A549 (cell line): ENCODE measurements around the gene GNAT3.

Experiments used
- CEBPB ChIP-seq, 2 experiments: fragments of >200 bp in 1 of 2; sonication (Bioruptor Twin) in 1 of 2; formaldehyde crosslinking in 1 of 2; IDR thresholded peaks; 2 replicates each; pipeline ENCODE4 v1.6.1; 2012 to 2016
- EHMT2 ChIP-seq: fragments of 200-600 bp; sonication (generic); IDR thresholded peaks from 2 replicates; pipeline ENCODE4 v1.6.1; 2016; ENCODE audit warnings: antibody characterized with exemption, low read depth, mild to moderate bottlenecking, moderate library complexity
- EP300 ChIP-seq, 2 experiments: fragments of >200 bp; sonication (Bioruptor Twin); formaldehyde crosslinking; IDR thresholded peaks; 2 replicates in 1 of 2; 3 replicates in 1 of 2; pipeline ENCODE4 v1.6.1; 2016 to 2017
- JUN ChIP-seq, 2 experiments: fragments of >200 bp; sonication (Bioruptor Twin); formaldehyde crosslinking; IDR thresholded peaks; 2 replicates in 1 of 2; 3 replicates in 1 of 2; pipeline ENCODE4 v1.6.1; 2016 to 2017
- MYC ChIP-seq: IDR thresholded peaks from 2 replicates; pipeline ENCODE4 v1.6.1; 2012; ENCODE audit warnings: mild to moderate bottlenecking, inconsistent platforms, low read length, improper control_type of control experiment, borderline replicate concordance
- PHF8 ChIP-seq: fragments of 200-600 bp; sonication (generic); IDR thresholded peaks from 2 replicates; pipeline ENCODE4 v1.6.1; 2016; ENCODE audit warnings: low read depth, mild to moderate bottlenecking, antibody characterized with exemption, moderate library complexity, borderline replicate concordance
- POLR2A ChIP-seq: IDR thresholded peaks from 2 replicates; pipeline ENCODE4 v1.6.1; 2012; ENCODE audit warnings: mild to moderate bottlenecking, low read length
- POLR2AphosphoS2 ChIP-seq: conservative IDR thresholded peaks from 2 replicates; pipeline ENCODE4 v1.6.1; 2012; ENCODE audit warnings: low read length, improper control_type of control experiment, inconsistent platforms
- RAD21 ChIP-seq, 2 experiments: fragments of >200 bp in 1 of 2; sonication (Bioruptor Twin) in 1 of 2; formaldehyde crosslinking in 1 of 2; IDR thresholded peaks in 1 of 2; conservative IDR thresholded peaks in 1 of 2; 2 replicates in 1 of 2; 3 replicates in 1 of 2; pipeline ENCODE4 v1.6.1; 2012 to 2018; ENCODE audit warnings: inconsistent platforms in 1 of 2
- RARB ChIP-seq: fragments of 250-450 bp; sonication (Bioruptor Pico); IDR thresholded peaks from 2 replicates; pipeline ENCODE4 v1.8.0; 2021; ENCODE audit warnings: mild to moderate bottlenecking, moderate library complexity
- TF ChIP-seq, protein P1 (sequence below): fragments of >200 bp; sonication (Bioruptor Twin); formaldehyde crosslinking; IDR thresholded peaks from 3 replicates; pipeline ENCODE4 v1.5.1; 2016
- TF ChIP-seq, protein P2 (sequence below): fragments of 450-650 bp; IDR thresholded peaks from 2 replicates; pipeline ENCODE4 v1.6.1; 2014; ENCODE audit warnings: antibody characterized with exemption
- TF ChIP-seq, protein P3 (sequence below): fragments of >200 bp; sonication (Bioruptor Twin); formaldehyde crosslinking; IDR thresholded peaks from 3 replicates; pipeline ENCODE4 v1.6.1; 2016

DNA sequence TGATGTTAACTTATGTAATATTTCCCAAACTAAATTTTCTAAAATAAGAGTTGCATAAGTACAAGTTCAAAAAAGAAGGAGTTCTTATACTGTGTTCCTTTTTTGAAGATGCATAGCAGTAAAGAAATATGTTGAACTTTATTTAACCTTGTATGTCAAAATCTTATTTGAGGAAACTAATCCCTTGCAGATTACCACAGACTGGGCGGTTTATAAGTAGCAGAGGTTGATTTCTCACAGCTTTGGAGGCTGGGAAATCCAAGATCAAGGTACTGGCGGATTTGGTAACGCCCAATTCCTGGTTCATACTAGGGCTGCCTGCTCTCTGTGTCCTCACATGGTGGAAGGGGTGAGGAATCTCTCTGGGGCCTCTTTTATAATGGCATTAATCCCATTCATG lies 68.5 kb downstream of the GNAT3 start:
- TF ChIP-seq, protein P1, sequence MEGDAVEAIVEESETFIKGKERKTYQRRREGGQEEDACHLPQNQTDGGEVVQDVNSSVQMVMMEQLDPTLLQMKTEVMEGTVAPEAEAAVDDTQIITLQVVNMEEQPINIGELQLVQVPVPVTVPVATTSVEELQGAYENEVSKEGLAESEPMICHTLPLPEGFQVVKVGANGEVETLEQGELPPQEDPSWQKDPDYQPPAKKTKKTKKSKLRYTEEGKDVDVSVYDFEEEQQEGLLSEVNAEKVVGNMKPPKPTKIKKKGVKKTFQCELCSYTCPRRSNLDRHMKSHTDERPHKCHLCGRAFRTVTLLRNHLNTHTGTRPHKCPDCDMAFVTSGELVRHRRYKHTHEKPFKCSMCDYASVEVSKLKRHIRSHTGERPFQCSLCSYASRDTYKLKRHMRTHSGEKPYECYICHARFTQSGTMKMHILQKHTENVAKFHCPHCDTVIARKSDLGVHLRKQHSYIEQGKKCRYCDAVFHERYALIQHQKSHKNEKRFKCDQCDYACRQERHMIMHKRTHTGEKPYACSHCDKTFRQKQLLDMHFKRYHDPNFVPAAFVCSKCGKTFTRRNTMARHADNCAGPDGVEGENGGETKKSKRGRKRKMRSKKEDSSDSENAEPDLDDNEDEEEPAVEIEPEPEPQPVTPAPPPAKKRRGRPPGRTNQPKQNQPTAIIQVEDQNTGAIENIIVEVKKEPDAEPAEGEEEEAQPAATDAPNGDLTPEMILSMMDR, result no peak
- no peak for TF ChIP-seq RAD21 (conservative IDR thresholded peaks at IDR 0.05 in 1 of 2, IDR thresholded peaks at IDR 0.05 in 1 of 2)
- TF ChIP-seq, protein P2, sequence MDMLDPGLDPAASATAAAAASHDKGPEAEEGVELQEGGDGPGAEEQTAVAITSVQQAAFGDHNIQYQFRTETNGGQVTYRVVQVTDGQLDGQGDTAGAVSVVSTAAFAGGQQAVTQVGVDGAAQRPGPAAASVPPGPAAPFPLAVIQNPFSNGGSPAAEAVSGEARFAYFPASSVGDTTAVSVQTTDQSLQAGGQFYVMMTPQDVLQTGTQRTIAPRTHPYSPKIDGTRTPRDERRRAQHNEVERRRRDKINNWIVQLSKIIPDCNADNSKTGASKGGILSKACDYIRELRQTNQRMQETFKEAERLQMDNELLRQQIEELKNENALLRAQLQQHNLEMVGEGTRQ, result no peak
- no peak for TF ChIP-seq POLR2A
- no peak for TF ChIP-seq POLR2AphosphoS2
- no peak for TF ChIP-seq EP300 (IDR thresholded peaks at IDR 0.05)
- no peak for TF ChIP-seq CEBPB (IDR thresholded peaks at IDR 0.05)
- TF ChIP-seq JUN (IDR thresholded peaks at IDR 0.05), result no peak
- TF ChIP-seq EHMT2, result no peak
- TF ChIP-seq MYC, result no peak
- no peak for TF ChIP-seq PHF8
- TF ChIP-seq, protein P3, sequence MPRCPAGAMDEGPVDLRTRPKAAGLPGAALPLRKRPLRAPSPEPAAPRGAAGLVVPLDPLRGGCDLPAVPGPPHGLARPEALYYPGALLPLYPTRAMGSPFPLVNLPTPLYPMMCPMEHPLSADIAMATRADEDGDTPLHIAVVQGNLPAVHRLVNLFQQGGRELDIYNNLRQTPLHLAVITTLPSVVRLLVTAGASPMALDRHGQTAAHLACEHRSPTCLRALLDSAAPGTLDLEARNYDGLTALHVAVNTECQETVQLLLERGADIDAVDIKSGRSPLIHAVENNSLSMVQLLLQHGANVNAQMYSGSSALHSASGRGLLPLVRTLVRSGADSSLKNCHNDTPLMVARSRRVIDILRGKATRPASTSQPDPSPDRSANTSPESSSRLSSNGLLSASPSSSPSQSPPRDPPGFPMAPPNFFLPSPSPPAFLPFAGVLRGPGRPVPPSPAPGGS, result no peak
- TF ChIP-seq RARB (CRISPR knock-in tag), result no peak
